GM21529 (cell line): Measurements from ENCODE around the gene KMT2D.

Experiments
- ATAC-seq: cut with Tn5 transposase; IDR thresholded peaks from one replicate; pipeline ENCODE4 v1.9.1; 2021; ENCODE audit not compliant: unreplicated experiment

The KMT2D gene

GRCh38 chr12:49020441-49020840, 40.2 kb downstream of the KMT2D start:
- ATAC-seq, result no peak

DNA sequence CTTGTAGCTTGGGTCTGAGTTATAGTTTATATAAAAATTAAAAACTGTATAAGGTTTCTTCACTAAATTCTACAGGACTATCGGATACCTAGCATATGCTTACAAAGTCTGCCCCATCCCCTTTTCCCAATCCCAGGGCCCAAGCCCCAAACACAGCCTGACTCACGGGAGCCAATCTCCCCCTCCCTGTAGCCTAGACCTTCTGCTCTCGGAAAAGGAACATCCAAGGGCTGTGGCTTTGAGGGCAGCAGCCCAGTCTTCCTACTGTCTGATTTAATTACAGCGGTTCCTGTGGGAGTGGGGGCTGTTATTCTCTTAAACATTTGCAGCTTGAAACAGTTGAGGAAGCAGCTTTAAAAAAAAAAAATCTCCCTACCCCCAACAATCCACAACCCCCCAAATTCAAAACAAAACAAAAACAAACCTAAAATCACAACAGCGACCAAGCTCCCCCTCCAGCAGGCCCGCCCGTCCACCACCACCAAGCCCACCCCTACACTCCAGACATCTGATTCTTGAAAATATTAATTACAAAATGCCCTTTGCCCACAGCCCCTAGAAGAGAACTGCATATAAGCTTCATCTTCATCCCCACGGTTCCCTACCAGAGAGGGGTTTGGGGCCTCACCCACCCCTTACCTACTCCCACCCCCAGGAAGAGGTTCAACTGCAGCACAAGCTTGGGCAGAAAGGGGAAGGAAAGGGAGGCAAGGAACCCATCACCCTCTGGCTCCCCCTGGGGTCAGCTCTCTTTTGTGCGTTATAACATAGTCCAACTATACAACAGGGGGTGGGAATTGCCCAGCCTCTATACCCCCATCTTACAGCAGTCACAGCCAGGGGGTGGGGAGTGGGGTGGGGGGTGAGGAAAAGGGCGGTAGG, 40.9 kb downstream of the KMT2D start:
- no peak for ATAC-seq

DNA sequence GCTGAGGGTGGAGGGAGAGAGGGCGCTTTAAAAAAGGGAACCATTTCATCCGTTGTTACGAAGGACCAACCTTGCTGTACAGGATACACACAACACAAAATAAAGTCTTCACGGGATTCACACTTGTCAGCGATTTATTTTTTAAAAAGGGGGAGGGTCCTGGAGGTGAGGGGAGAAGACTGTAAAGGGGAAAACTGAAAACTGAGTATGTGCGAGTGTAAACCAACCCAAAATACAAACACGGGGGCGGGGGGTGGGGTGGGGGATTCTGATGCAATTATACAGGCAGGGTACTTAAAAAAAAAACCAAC, 41.5 kb downstream of the KMT2D start:
- peak; percentile 13 for ATAC-seq

DNA sequence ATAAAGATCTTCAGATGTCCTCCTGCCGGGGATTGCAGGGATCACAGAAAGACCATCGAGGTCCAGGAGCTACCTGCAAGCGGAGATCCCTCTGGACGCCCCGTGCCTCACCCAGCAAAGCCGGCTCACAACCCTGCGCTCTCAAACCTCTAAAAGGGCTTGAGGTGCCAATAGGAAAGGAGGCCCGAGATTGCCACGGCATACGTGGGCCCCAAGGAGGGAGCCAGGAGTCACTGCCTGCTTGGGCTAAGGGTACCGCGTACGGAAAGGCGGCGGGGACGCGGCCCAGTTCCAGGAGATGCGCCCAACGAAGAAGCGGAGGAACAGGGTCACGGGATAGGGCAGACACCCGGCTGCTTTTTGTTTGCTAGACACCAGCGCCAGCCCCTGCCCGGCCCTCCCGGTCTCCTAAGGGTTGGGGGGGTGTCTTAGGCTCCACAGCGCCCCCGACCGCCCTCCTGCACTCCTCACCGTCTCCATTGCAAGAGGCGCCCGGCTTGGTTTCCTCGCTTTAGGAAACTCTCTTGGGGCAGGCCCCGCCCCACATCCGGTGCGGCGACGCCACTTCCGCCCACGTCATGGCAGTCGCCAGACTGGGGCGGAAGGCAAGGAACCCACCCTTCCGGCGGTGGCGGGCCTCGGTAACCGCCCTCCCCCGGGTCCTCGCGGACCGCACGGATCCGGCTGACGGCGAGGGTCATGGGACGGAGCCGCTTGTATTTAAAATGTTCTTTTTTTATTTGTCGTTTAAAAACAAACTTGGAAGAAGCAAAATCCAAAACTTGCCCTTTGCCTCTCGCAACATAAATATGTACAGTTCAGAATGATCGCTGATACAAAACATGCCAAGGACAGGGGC, 42.1 kb downstream of the KMT2D start, which contains the start of gene PRKAG1:
Gene PRKAG1 (minus strand): TSS at position 516 of the 859 bp plus-strand sequence. CDS start 36 bp downstream, at position 480.
- peak; percentile 83 for ATAC-seq

DNA sequence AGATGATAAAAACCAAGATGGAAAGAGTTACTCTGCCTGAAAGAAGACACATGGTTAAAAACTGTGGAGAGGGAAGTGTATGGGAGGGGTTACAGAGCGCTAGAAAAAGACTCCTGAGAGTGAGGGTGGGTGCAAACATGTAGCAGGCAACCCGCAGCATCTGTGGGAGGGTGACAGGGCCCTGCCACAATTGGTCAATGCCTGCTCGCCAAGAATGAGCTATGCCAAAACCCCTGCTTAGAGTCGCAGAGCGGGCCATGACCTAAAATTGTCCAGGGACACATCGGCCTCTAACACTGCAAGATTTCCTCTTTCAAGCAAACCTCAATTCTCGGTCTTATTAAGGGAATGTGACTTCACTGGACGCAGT, 42.7 kb downstream of the KMT2D start:
- ATAC-seq, result peak; percentile 19

DNA sequence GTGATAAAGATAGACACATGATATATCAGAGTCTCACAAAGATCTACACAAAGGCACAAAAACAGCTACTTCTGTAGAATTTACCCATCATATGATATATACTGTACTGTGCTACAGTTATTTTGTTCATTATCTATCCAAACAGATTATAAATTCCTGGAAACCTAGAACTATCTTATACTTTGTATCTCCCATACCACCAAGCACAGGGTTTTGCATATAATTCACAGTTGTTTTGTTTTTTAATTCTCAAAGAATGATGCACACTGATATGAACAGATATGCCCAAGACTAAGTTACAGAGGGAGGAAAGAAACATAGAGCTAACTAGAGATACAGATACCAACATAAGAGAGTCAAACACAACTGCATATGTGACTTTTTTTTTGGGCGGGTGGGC, 45.4 kb downstream of the KMT2D start:
- no peak for ATAC-seq

- ATAC-seq, result no peak
Measured at GRCh38 chr12:49014547-49014946, 46.0 kb downstream of the KMT2D start.

- no peak for ATAC-seq
Measured at GRCh38 chr12:49013428-49013827, 47.2 kb downstream of the KMT2D start.

- ATAC-seq, result no peak
Measured at GRCh38 chr12:49012739-49013138, 47.9 kb downstream of the KMT2D start.
